Measurements from ENCODE around the gene RCN1. TPM values are rescaled to one million over a fixed set of nuclear protein-coding genes. Genes with fewer than 3 reads are reported as not detected.

The RCN1 gene
- total and polyA plus RNA-seq, 2 experiments from 2014 or later = 534 to 557 TPM

DNA sequence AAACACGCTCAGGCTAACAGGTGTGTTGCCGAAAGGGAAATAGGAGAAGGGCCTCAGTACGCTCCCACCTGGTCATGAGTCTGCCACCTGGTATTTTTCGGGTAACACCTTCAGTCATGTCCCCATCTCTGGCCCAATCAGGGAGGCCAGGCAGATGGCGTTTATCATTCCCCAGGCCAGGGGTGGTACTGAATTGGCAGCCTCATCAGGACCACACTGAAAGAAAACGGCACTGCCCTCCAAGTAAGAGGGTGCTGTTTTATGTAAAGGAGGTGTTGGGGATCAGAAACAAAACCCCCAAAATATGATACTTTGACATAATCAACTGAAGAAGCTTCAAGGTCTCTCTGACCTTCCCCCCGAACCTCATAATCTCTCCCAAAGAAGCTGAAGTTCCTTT lies 58.9 kb downstream of the RCN1 start:
- TF ChIP-seq EZH2phosphoT487 (IDR thresholded peaks at IDR 0.05; ENCODE audit: insufficient read depth, low read depth) (no peak), EZH2 (IDR thresholded peaks at IDR 0.05; ENCODE audit: insufficient read depth, poor library complexity, severe bottlenecking) (no peak)
- Histone ChIP-seq H3K79me2 (ENCODE audit: insufficient read depth) (no peaks in the 10 kb centered on the region), H3K27ac (no peak overlapping the region), H4K20me1 (ENCODE audit: insufficient read depth) (no peaks in the 10 kb centered on the region), H3K9me2 (ENCODE audit: insufficient read depth) (no peaks in the 10 kb centered on the region), H3K4me3 (no peak overlapping the region), H3K27me3 (replicated peaks; ENCODE audit: insufficient read depth) (no peaks in the 10 kb centered on the region), H3F3A (ENCODE audit: insufficient read depth) (peaks cover 8% of the 10 kb centered on the region; the same call in 1 of the 2 replicates), H3K4me1 (ENCODE audit: insufficient read depth) (peaks cover 8% of the 10 kb centered on the region), H3K4me2 (ENCODE audit: unreplicated experiment) (no peak overlapping the region), H2AFZ (no peak overlapping the region), H3K36me3 (ENCODE audit: low read depth) (no peaks in the 10 kb centered on the region), H3K9ac (no peak overlapping the region), H3K9me3 (ENCODE audit: low read depth) (no peaks in the 10 kb centered on the region)
- no peak for DNase-seq
- in situ Hi-C loops (cut with MboI) = loop anchor here (25.0 kb wide), 1 partner anchor 512 kb away; no protein-coding TSS in a partner anchor
- WGBS, 2 experiments (ENCODE audit: low coverage in 1 of 2, low lambda C conversion rate in 2 of 2, missing lambda C conversion rate in 2 of 2) = 70 to 79% methylated on average over 7 of the region's 7 CpGs

DNA sequence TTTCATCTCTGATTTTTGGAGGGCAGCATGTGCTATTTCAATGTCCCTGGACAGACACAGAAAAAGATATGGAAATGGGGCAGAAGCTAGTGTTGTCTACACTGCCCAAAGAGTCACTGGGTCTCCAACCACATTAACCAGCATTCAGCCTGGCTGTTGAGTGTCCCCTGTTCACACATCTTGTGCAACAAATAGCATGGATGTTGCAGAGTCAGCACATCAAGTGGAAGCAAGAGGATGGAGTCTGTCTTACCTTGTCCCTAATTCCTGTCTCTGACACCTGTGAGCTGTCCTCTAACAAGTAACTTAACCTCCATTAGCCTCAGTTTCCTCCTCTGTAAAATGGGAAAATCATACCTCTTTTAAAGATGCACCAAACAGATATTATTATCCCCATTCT lies 60.2 kb downstream of the RCN1 start:
- H3K9me3 ChIP-seq (ENCODE audit: low read depth) = no peaks in the 10 kb centered on the region
- H4K20me1 ChIP-seq (ENCODE audit: insufficient read depth) = no peaks in the 10 kb centered on the region
- H3K27ac ChIP-seq = no peak overlapping the region
- H3K4me2 ChIP-seq (ENCODE audit: unreplicated experiment) = no peak overlapping the region
- H3K9ac ChIP-seq = no peak overlapping the region
- in situ Hi-C loops (cut with MboI) = loop anchor here (25.0 kb wide), 1 partner anchor 514 kb away; no protein-coding TSS in a partner anchor
- H3K27me3 ChIP-seq (replicated peaks; ENCODE audit: insufficient read depth) = no peaks in the 10 kb centered on the region
- no peaks in the 10 kb centered on the region for H3K79me2 ChIP-seq (ENCODE audit: insufficient read depth)
- peaks cover 8% of the 10 kb centered on the region; the same call in 1 of the 2 replicates for H3F3A ChIP-seq (ENCODE audit: insufficient read depth)
- no peak overlapping the region for H2AFZ ChIP-seq
- TF ChIP-seq EZH2phosphoT487 (IDR thresholded peaks at IDR 0.05; ENCODE audit: insufficient read depth, low read depth) (no peak), EZH2 (IDR thresholded peaks at IDR 0.05; ENCODE audit: insufficient read depth, poor library complexity, severe bottlenecking) (no peak)
- no peak for DNase-seq
- no peak overlapping the region for H3K4me3 ChIP-seq
- H3K9me2 ChIP-seq (ENCODE audit: insufficient read depth) = no peaks in the 10 kb centered on the region
- H3K36me3 ChIP-seq (ENCODE audit: low read depth) = no peaks in the 10 kb centered on the region
- H3K4me1 ChIP-seq (ENCODE audit: insufficient read depth) = peaks cover 8% of the 10 kb centered on the region

DNA sequence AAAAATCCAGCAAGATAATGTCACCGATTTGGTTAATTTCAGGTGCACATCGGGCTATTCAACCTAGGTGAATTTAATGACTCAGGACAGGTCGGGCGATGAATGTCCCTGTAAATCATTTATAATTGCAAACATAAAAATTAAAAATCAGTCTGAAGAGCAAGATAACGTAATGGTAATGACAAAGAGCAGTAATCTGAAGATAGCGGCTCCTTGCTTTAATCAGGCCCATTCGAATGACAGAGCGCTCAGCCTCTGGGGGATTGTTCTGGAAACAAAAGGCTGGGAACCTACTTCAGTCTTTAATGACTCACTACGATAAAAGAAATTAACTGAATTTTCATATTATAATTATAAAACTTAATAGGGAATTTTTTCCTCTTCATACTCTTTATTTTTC lies 61.3 kb downstream of the RCN1 start:
- no peaks in the 10 kb centered on the region for H3K9me3 ChIP-seq (ENCODE audit: low read depth)
- TF ChIP-seq EZH2phosphoT487 (IDR thresholded peaks at IDR 0.05; ENCODE audit: insufficient read depth, low read depth) (no peak), EZH2 (IDR thresholded peaks at IDR 0.05; ENCODE audit: insufficient read depth, poor library complexity, severe bottlenecking) (no peak)
- in situ Hi-C loops (cut with MboI) = loop anchor here (25.0 kb wide), 1 partner anchor 515 kb away; no protein-coding TSS in a partner anchor
- H4K20me1 ChIP-seq (ENCODE audit: insufficient read depth) = no peaks in the 10 kb centered on the region
- H3F3A ChIP-seq (ENCODE audit: insufficient read depth) = peaks cover 8% of the 10 kb centered on the region; the same call in 1 of the 2 replicates
- H3K27me3 ChIP-seq (replicated peaks; ENCODE audit: insufficient read depth) = no peaks in the 10 kb centered on the region
- H3K36me3 ChIP-seq (ENCODE audit: low read depth) = no peaks in the 10 kb centered on the region
- WGBS, 2 experiments (ENCODE audit: low coverage in 1 of 2, low lambda C conversion rate in 2 of 2, missing lambda C conversion rate in 2 of 2) = 88 to 89% methylated on average over 9 of the region's 9 CpGs
- no peak overlapping the region for H3K9ac ChIP-seq
- DNase-seq = no peak
- no peaks in the 10 kb centered on the region for H3K79me2 ChIP-seq (ENCODE audit: insufficient read depth)
- peaks cover 8% of the 10 kb centered on the region for H3K4me1 ChIP-seq (ENCODE audit: insufficient read depth)
- no peak overlapping the region for H3K4me2 ChIP-seq (ENCODE audit: unreplicated experiment)
- H3K27ac ChIP-seq = no peak overlapping the region
- H3K9me2 ChIP-seq (ENCODE audit: insufficient read depth) = no peaks in the 10 kb centered on the region
- no peak overlapping the region for H2AFZ ChIP-seq
- no peak overlapping the region for H3K4me3 ChIP-seq

DNA sequence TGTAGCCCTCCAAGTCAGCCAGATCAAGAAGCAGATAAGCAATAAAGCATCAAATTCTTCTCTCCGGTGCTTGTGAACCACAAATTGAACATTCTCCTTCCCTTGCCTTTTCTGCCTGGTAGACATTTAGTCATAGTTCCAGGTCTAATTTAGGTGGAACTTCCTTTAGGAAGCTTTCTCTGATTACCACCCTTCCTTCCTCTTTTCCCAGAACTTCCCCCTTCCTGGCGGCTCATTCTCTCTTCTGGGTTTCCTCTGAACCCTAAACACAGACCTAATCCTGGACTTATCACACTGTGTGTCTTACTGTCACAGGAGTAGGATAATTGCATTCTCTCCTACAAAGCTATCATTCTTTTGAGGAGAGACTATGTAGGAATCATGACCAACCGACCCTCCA lies 61.9 kb downstream of the RCN1 start:
- Histone ChIP-seq H3K9ac (no peak overlapping the region), H3K36me3 (ENCODE audit: low read depth) (no peaks in the 10 kb centered on the region), H3K4me1 (ENCODE audit: insufficient read depth) (peaks cover 8% of the 10 kb centered on the region), H3K79me2 (ENCODE audit: insufficient read depth) (no peaks in the 10 kb centered on the region), H3K9me3 (ENCODE audit: low read depth) (no peaks in the 10 kb centered on the region), H2AFZ (no peak overlapping the region), H3K27ac (no peak overlapping the region), H3K4me3 (no peak overlapping the region), H3F3A (ENCODE audit: insufficient read depth) (peaks cover 8% of the 10 kb centered on the region; the same call in 1 of the 2 replicates), H3K9me2 (ENCODE audit: insufficient read depth) (no peaks in the 10 kb centered on the region), H3K27me3 (replicated peaks; ENCODE audit: insufficient read depth) (no peaks in the 10 kb centered on the region), H4K20me1 (ENCODE audit: insufficient read depth) (no peaks in the 10 kb centered on the region), H3K4me2 (ENCODE audit: unreplicated experiment) (no peak overlapping the region)
- DNase-seq = no peak
- 68% methylated on average over 3 of the region's 3 CpGs for WGBS, 2 experiments (ENCODE audit: low coverage in 1 of 2, low lambda C conversion rate in 2 of 2, missing lambda C conversion rate in 2 of 2)
- TF ChIP-seq EZH2 (IDR thresholded peaks at IDR 0.05; ENCODE audit: insufficient read depth, poor library complexity, severe bottlenecking) (no peak), EZH2phosphoT487 (IDR thresholded peaks at IDR 0.05; ENCODE audit: insufficient read depth, low read depth) (no peak)
- in situ Hi-C loops (cut with MboI) = loop anchor here (25.0 kb wide), 1 partner anchor 516 kb away; no protein-coding TSS in a partner anchor

DNA sequence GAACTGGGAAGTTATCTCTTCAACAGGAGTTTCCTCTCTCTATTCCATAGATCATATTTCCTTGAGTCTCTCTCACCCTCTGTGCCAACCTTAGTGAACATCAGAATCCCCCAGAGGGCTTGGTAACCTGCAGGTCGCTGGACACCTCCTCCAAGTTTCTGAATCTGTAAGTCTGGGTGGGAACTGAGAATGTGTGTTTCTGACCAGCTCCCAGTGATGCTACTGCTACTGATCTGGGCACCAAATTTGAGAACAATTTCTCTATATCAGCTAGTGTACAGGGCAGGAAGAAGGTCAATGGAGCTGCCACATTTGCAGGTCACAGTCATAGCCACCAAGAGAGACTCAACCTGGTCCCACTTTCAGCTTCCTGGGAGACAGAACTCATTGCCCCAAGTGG lies 62.9 kb downstream of the RCN1 start:
- H3K27ac ChIP-seq = no peak overlapping the region
- no peaks in the 10 kb centered on the region for H3K36me3 ChIP-seq (ENCODE audit: low read depth)
- no peak overlapping the region for H3K4me3 ChIP-seq
- H3K4me2 ChIP-seq (ENCODE audit: unreplicated experiment) = no peak overlapping the region
- no peaks in the 10 kb centered on the region for H3K9me3 ChIP-seq (ENCODE audit: low read depth)
- peaks cover 4% of the 10 kb centered on the region for H3K4me1 ChIP-seq (ENCODE audit: insufficient read depth)
- H3K79me2 ChIP-seq (ENCODE audit: insufficient read depth) = no peaks in the 10 kb centered on the region
- 92 to 100% methylated on average over 1 of the region's 1 CpG for WGBS, 2 experiments (ENCODE audit: low coverage in 1 of 2, low lambda C conversion rate in 2 of 2, missing lambda C conversion rate in 2 of 2)
- H3K27me3 ChIP-seq (replicated peaks; ENCODE audit: insufficient read depth) = no peaks in the 10 kb centered on the region
- no peak for DNase-seq
- no peaks in the 10 kb centered on the region for H3K9me2 ChIP-seq (ENCODE audit: insufficient read depth)
- no peak overlapping the region for H2AFZ ChIP-seq
- peaks cover 2% of the 10 kb centered on the region; the same call in 1 of the 2 replicates for H3F3A ChIP-seq (ENCODE audit: insufficient read depth)
- in situ Hi-C loops (cut with MboI) = loop anchor here (25.0 kb wide), 1 partner anchor 516 kb away; no protein-coding TSS in a partner anchor
- no peak for TF ChIP-seq EZH2 (IDR thresholded peaks at IDR 0.05; ENCODE audit: insufficient read depth, poor library complexity, severe bottlenecking)
- no peak for TF ChIP-seq EZH2phosphoT487 (IDR thresholded peaks at IDR 0.05; ENCODE audit: insufficient read depth, low read depth)
- no peak overlapping the region for H3K9ac ChIP-seq
- H4K20me1 ChIP-seq (ENCODE audit: insufficient read depth) = no peaks in the 10 kb centered on the region
